ENCODE data around the gene TSSK2. TPM values are rescaled to one million over a fixed set of nuclear protein-coding genes. Genes with fewer than 3 reads are reported as not detected.

Gene TSSK2
- total RNA-seq: not detected in 2 replicates

GRCh38 chr22:19130959-19131684, at the start of gene TSSK2:
Gene TSSK2 (plus strand): TSS chr22:19131308. CDS start chr22:19131400, 92 bp downstream.

DNA sequence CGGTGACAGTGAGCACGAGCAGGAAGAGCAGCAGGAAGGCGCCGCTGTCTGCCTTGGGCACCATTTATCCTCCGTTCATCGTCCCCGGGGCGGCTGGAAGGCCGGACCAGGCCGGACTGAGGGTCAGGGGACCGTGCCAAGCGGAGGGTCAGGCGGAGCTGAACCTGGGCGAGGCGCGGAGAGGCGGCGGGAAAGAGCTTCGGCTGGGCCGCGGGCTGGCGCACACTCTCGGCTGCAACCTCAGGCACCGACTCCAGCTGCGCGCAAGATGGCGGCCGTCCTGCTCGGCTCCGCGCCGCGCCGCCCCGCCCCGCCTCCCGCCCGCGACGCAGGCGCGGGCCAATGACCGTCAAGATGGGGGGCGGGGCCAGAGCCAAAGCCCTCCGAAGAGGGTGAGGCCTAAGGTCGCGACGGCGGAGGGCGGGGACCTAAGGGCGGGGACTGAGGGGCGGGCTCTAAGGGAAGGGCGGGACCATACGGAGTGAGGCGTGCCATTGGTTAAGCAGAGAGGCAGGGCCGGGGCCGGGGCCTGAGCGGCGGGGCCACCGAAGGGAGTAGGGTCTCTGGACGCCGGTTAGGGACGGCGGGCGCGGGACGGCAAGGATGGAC, 8.9 kb upstream of the TSSK2 start, which contains the start of gene DGCR2:
Gene DGCR2 (minus strand): TSS at position 270 of the 609 bp plus-strand sequence. CDS start 206 bp downstream, at position 64.

DNA sequence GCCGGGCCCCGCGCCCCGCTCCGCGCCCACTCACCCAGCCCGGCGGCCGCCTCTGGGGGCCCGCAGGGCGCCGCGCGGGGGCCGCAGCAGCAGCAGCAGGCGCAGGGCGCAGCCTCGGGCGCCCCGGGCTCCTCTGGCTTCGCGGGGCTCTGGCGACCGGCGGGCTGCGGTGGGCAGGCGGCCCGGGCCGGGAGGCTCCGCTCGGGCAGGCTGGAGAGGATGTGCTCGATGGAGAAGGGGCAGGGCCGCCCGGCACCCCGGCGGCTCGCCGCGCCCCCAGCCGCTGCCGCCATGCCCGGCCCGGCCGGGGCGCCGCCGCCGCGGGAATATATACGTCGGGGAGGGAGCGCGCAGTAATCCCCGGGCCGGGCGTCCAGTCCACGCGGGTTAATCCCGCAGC, 18.9 kb downstream of the TSSK2 start, which contains the start of gene GSC2:
Gene GSC2 (minus strand): TSS at position 302 of the 400 bp plus-strand sequence. CDS start 9 bp downstream, at position 293.

DNA sequence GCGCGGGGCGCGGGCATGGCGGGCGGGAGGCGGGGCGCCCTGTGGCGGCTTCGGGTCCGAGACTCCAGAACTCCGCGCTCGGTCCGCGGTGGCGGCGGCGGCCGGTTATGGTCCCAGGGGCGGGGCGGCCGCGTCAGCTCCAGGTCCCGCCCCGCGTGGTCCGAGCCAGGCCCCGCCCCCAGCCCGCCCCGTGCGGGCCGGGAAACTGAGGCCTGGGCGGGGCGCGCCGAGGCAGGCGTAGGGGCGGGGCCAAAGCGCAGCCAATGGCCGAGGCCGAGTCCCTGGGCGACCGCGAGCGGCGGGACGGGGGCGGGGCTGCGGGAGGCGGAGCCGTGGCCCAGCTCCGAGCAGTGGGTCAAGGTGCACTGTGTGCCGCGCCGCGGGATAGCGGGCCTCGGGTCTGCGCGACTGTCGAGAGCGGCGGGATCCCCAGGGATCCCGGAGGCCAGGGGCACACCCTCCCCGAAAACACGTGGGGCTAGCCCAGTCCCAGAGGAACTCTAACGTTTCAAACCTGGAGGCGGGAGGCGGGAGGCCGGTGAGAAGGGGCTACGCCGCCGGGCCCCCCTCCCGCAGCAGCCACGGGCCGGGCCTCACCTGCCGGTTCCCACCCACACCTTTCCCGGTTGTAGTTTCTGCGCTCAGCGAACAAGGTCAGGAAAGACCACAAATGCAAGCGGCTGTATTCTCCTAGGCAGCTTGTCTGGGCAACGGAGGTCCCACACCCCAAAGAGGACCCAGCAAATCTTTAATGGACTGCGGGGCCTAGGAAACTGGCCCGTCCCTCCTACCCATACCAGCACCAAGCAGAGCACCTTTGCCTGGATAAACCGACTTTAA, 47.8 kb downstream of the TSSK2 start, which contains the start of gene SLC25A1:
Gene SLC25A1 (minus strand): TSS at position 80 of the 840 bp plus-strand sequence. CDS start 63 bp downstream, at position 17.

Other genes starting within 250 kb of the TSSK2 start
- 0.13 and 0.29 TPM in 2 replicates for gene DGCR6, start 225.0 kb upstream of the TSSK2 start, total RNA-seq
- gene PRODH, start 195.0 kb upstream of the TSSK2 start, total RNA-seq: 0.07 TPM in 1 of 2 replicates, not detected in the other
- gene DGCR2, start 8.9 kb upstream of the TSSK2 start, total RNA-seq: 34.8 and 40.1 TPM in 2 replicates
- gene ESS2, start 13.3 kb downstream of the TSSK2 start, total RNA-seq: 16.2 and 18.4 TPM in 2 replicates
- not detected in 2 replicates for gene GSC2, start 19.0 kb downstream of the TSSK2 start, total RNA-seq
- 70.2 and 86.9 TPM in 2 replicates for gene SLC25A1, start 47.4 kb downstream of the TSSK2 start, total RNA-seq
- gene CLTCL1, start 160.4 kb downstream of the TSSK2 start, total RNA-seq: 5.1 and 7.3 TPM in 2 replicates

Measured in thoracic aorta endothelial cell (primary cell).